Heart left ventricle (tissue), 13 donors: Measurements from ENCODE around the gene CAMK2D.
"Not testable (repeated sequence)": the region's sequence is repeated elsewhere in the genome, so short reads cannot be mapped to it uniquely, and the experiment has no call there.

Source experiments
- CTCF ChIP-seq, 12 donors: fragments of 200-600 bp; sonication (generic) in 4 of 12; IDR thresholded peaks; one replicate each; pipeline versions ENCODE4 v1.5.0 to v1.8.0; 2018 to 2022; ENCODE audit warnings: antibody characterized with exemption in 12 of 12, mild to moderate bottlenecking in 5 of 12
- POLR2A ChIP-seq, 2 donors: fragments of 450-650 bp; IDR thresholded peaks; one replicate each; pipeline ENCODE4 v1.6.1; 2017; ENCODE audit warnings: antibody characterized with exemption in 2 of 2, mild to moderate bottlenecking in 2 of 2, moderate library complexity in 2 of 2
- donor health status: ischemic (EF 13 %, LVEDD 7.1; RV severe dilation, severe dysfunction).
- donor health status: DM: no; HTN: yes; CAD: no.
- donor health status: DM: no; HTN: no; CAD: no.
- donor health status: ischemic (EF 25% LVEDD 6.9; RV normal size, moderate dysfunction).
- donor health status: ischemic (EF 25% LVEDD 5.7; RV mildly dilated, moderate dysfunction).
- donor health status: ischemic (EF 35%, LVEDD 5.7; RV mildly dilated, moderate dysfunction).
- donor health status: nonischemic (EF 11% LVEDD 7.7; RV severe dilation, severe dysfunction).
- donor health status: DM: yes; HTN: yes; CAD: no.
- donor health status: PGD.
- donor health status: ischemic (EF 29% LVEDD 5.4; RV normal size, mild dysfunction).
- donor health status: nonischemic (EF 23%, LVEDD 6.1; RV moderate dilation, normal function).

- TF ChIP-seq CTCF, POLR2A (IDR thresholded peaks at IDR 0.05): not testable (repeated sequence)
Measured at GRCh38 chr4:113705097-113705496, 56.4 kb downstream of the CAMK2D start.
